K562 (cell line): ENCODE results near the gene MLLT6. TPM values are rescaled to one million over a fixed set of nuclear protein-coding genes. Genes with fewer than 3 reads are reported as not detected.
A peak's percentile ranks its signal among the peaks of the same experiment; 100 is the strongest.

Source experiments
- CBFA2T2 ChIP-seq: fragments of 450-650 bp; conservative IDR thresholded peaks from 2 replicates; pipeline ENCODE4 v1.6.1; 2017; ENCODE audit warnings: mild to moderate bottlenecking
- CC2D1A ChIP-seq: fragments of 450-650 bp; IDR thresholded peaks from 2 replicates; pipeline ENCODE4 v1.6.1; 2017; ENCODE audit warnings: mild to moderate bottlenecking
- CCNT2 ChIP-seq: IDR thresholded peaks from 2 replicates; pipeline ENCODE4 v1.6.1; 2011; ENCODE audit warnings: borderline replicate concordance, low read depth, mild to moderate bottlenecking, moderate library complexity, mixed read lengths, low read length; ENCODE audit not compliant: insufficient read length; ENCODE audit errors: extremely low read depth
- CXXC5 ChIP-seq: fragments of 250-450 bp; sonication (Bioruptor Pico); IDR thresholded peaks from 2 replicates; pipeline ENCODE4 v1.8.0; 2022; ENCODE audit warnings: inconsistent platforms, mild to moderate bottlenecking, moderate library complexity
- EP400 ChIP-seq: fragments of 450-650 bp; IDR thresholded peaks from 2 replicates; pipeline ENCODE4 v1.6.1; 2017; ENCODE audit warnings: antibody characterized with exemption, mild to moderate bottlenecking, moderate library complexity
- HDAC2 ChIP-seq: fragments of 450-650 bp; IDR thresholded peaks from 2 replicates; pipeline ENCODE4 v1.6.1; 2016; ENCODE audit warnings: mild to moderate bottlenecking
- IRF2 ChIP-seq: sonication (generic); formaldehyde crosslinking; IDR thresholded peaks from 2 replicates; pipeline ENCODE4 v1.8.1; 2022; ENCODE audit warnings: mild to moderate bottlenecking, missing genetic modification reagents
- MBD2 ChIP-seq: sonication (generic); IDR thresholded peaks from 2 replicates; pipeline ENCODE4 v1.6.1; 2016; ENCODE audit warnings: low read depth, borderline replicate concordance
- NR2C2 ChIP-seq, 2 experiments: fragments of 200-800 bp in 1 of 2; sonication (Bioruptor generic) in 1 of 2; sonication (generic) in 1 of 2; formaldehyde crosslinking in 1 of 2; IDR thresholded peaks; 2 replicates each; pipeline versions ENCODE4 v1.6.1 to v1.8.0; 2016 to 2022; ENCODE audit warnings: mild to moderate bottlenecking in 1 of 2, missing compliant biosample characterization in 1 of 2, missing genetic modification characterization in 1 of 2, missing genetic modification reagents in 1 of 2
- PHF20 ChIP-seq: fragments of 450-650 bp; IDR thresholded peaks from 2 replicates; pipeline ENCODE4 v1.6.1; 2018; ENCODE audit not compliant: partially characterized antibody
- PTBP1 ChIP-seq: fragments of 200-400 bp; formaldehyde crosslinking; IDR thresholded peaks from 2 replicates; pipeline ENCODE4 v1.6.1; 2017; ENCODE audit warnings: low read depth, low read length
- RAD21 ChIP-seq, 2 experiments: fragments of 250-450 bp in 1 of 2; fragments of 450-650 bp in 1 of 2; sonication (Bioruptor Pico) in 1 of 2; formaldehyde crosslinking in 1 of 2; IDR thresholded peaks in 1 of 2; conservative IDR thresholded peaks in 1 of 2; 2 replicates each; pipeline versions ENCODE4 v1.4.0 to v1.8.0; 2020 to 2022; ENCODE audit warnings: mild to moderate bottlenecking in 2 of 2, moderate library complexity in 1 of 2
- RBM39 ChIP-seq: fragments of 200-400 bp; formaldehyde crosslinking; optimal IDR thresholded peaks from 2 replicates; pipeline ENCODE3; 2018; ENCODE audit warnings: low read depth, low read length
- RFX7 ChIP-seq: fragments of 250-450 bp; sonication (Bioruptor Pico); IDR thresholded peaks from 2 replicates; pipeline ENCODE4 v1.5.1; 2021; ENCODE audit warnings: mild to moderate bottlenecking
- SAFB ChIP-seq: fragments of 200-400 bp; formaldehyde crosslinking; IDR thresholded peaks from 2 replicates; pipeline ENCODE4 v1.6.1; 2017; ENCODE audit warnings: low read depth, low read length, borderline replicate concordance
- TEAD1 ChIP-seq, 2 experiments: fragments of 450-650 bp in 1 of 2; sonication (generic) in 1 of 2; formaldehyde crosslinking; IDR thresholded peaks; 2 replicates each; pipeline versions ENCODE4 v1.4.0 to v1.8.0; 2020 to 2022; ENCODE audit warnings: mild to moderate bottlenecking in 2 of 2, missing genetic modification reagents in 1 of 2
- THRAP3 ChIP-seq: fragments of 450-650 bp; IDR thresholded peaks from 2 replicates; pipeline ENCODE4 v1.6.1; 2016; ENCODE audit warnings: mild to moderate bottlenecking, inconsistent platforms, borderline replicate concordance
- TRIM28 ChIP-seq: fragments of 450-650 bp; IDR thresholded peaks from 2 replicates; pipeline ENCODE4 v1.6.1; 2017
- XRCC3 ChIP-seq: fragments of 450-650 bp; IDR thresholded peaks from 2 replicates; pipeline ENCODE4 v1.6.1; 2017; ENCODE audit warnings: mild to moderate bottlenecking, moderate library complexity
- ZNF23 ChIP-seq: fragments of 250-450 bp; sonication (Bioruptor Pico); IDR thresholded peaks from 2 replicates; pipeline ENCODE4 v1.4.0; 2020; ENCODE audit warnings: mild to moderate bottlenecking
- ZNF436 ChIP-seq: fragments of 250-450, 450-650 bp; sonication (Bioruptor Pico); formaldehyde crosslinking; IDR thresholded peaks from 2 replicates; pipeline ENCODE4 v1.7.0; 2020; ENCODE audit warnings: mild to moderate bottlenecking
- ZNF444 ChIP-seq: fragments of 250-450 bp; sonication (Bioruptor Pico); IDR thresholded peaks from 2 replicates; pipeline ENCODE4 v1.4.0; 2020; ENCODE audit warnings: mild to moderate bottlenecking, moderate library complexity
- ZNF511 ChIP-seq: sonication (generic); formaldehyde crosslinking; IDR thresholded peaks from 2 replicates; pipeline ENCODE4 v1.8.0; 2022; ENCODE audit warnings: mild to moderate bottlenecking, missing genetic modification reagents
- ZNF695 ChIP-seq: fragments of 450-650 bp; formaldehyde crosslinking; IDR thresholded peaks from 2 replicates; pipeline ENCODE4 v1.4.0; 2020; ENCODE audit warnings: mild to moderate bottlenecking, moderate library complexity
- ZSCAN29 ChIP-seq: fragments of 450-650 bp; IDR thresholded peaks from 2 replicates; pipeline ENCODE4 v1.6.1; 2017
- polyA plus RNA-seq, 8 experiments: library from polyadenylated mRNA; depleted of rRNA in 4 of 8; stranded (reverse) in 5 of 8; unstranded in 3 of 8; fragments of >200 nt; fragmentation: Nextera tagmentation in 2 of 8; fragmentation: Illumina TruSeq in 1 of 8; extraction: Ambion mirVana in 2 of 8; extraction: Trizol in 1 of 8; gene quantifications; 2 replicates each; pipeline versions ENCODE4 v1.2.1 to v1.2.3, GENCODE V29; 2011 to 2014; ENCODE audit warnings: inconsistent platforms in 1 of 8, missing spikeins in 1 of 8
- total RNA-seq, 7 experiments: library from RNA; depleted of rRNA in 6 of 7; stranded (reverse); fragments of >200 nt in 6 of 7; fragmentation: Illumina TruSeq in 2 of 7; extraction: Trizol in 2 of 7; gene quantifications; 2 replicates each; pipeline versions ENCODE4 v1.2.1 to v1.2.3, GENCODE V29; 2011 to 2021; ENCODE audit warnings: low replicate concordance in 1 of 7

MLLT6 gene
- total and polyA plus RNA-seq, 9 of the 15 experiments (the other 6 are each of a cell fraction or from before 2014, with no cell fraction given): 3.1 to 71.7 (median 30.0) TPM

- TF ChIP-seq IRF2 (CRISPR knock-in tag): no peak
- no peak for TF ChIP-seq XRCC3
- no peak for TF ChIP-seq TRIM28
- TF ChIP-seq EP400: peak; percentile 79
- no peak for TF ChIP-seq ZNF444 (CRISPR knock-in tag)
- no peak for TF ChIP-seq ZNF23 (CRISPR knock-in tag)
- TF ChIP-seq CC2D1A: no peak
- peak; percentile 3; the same call in 1 of the 2 replicates for TF ChIP-seq CBFA2T2
- TF ChIP-seq TEAD1 (CRISPR knock-in tag; IDR thresholded peaks at IDR 0.05): peak in 1 of 2 experiments; percentile 61; a peak in 1 of 4 replicates
- TF ChIP-seq ZNF436 (CRISPR knock-in tag): no peak
- no peak for TF ChIP-seq PTBP1
- TF ChIP-seq RAD21 (CRISPR knock-in tag; conservative IDR thresholded peaks at IDR 0.05 in 1 of 2, IDR thresholded peaks at IDR 0.05 in 1 of 2): no peak
- TF ChIP-seq CCNT2: peak; percentile 93
- TF ChIP-seq NR2C2 (CRISPR knock-in tag; IDR thresholded peaks at IDR 0.05): 0 out of 2 replicates have a peak, but pooled peaks have one; percentile 41
- peak; percentile 96 for TF ChIP-seq NR2C2 (tag; IDR thresholded peaks at IDR 0.05)
- TF ChIP-seq ZSCAN29: no peak
- peak; percentile 19 for TF ChIP-seq RBM39
- TF ChIP-seq RFX7 (CRISPR knock-in tag): no peak
- no peak for TF ChIP-seq PHF20
- no peak for TF ChIP-seq ZNF695 (CRISPR knock-in tag)
- no peak for TF ChIP-seq HDAC2
- TF ChIP-seq THRAP3: no peak
- peak; percentile 89 for TF ChIP-seq CXXC5 (CRISPR knock-in tag)
- TF ChIP-seq SAFB: no peak
- peak; percentile 43; the same call in 1 of the 2 replicates for TF ChIP-seq MBD2
- TF ChIP-seq ZNF511: 0 out of 2 replicates have a peak, but pooled peaks have one; percentile 15
These were observed 2.7 kb upstream of the MLLT6 start (continued) for GRCh38 chr17:38702166-38702915.
